Measurements from ENCODE around the gene MUC5AC.

GRCh38 chr11:1221848-1222311 is 64.1 kb downstream of the MUC5AC start:
- no peak for TF ChIP-seq CTCF (IDR thresholded peaks at IDR 0.05 in 2 of 3, conservative IDR thresholded peaks at IDR 0.05 in 1 of 3; ENCODE audit: borderline replicate concordance in 1 of 3, insufficient read depth in 1 of 3, low read depth in 2 of 3, low read length in 2 of 3)
- TF ChIP-seq CEBPB (IDR thresholded peaks at IDR 0.05; ENCODE audit: low read depth): no peak
- TF ChIP-seq SP1 (IDR thresholded peaks at IDR 0.05; ENCODE audit: low read depth): no peak
- no peak for TF ChIP-seq RAD21 (IDR thresholded peaks at IDR 0.05; ENCODE audit: low read depth)
- TF ChIP-seq ATF3 (IDR thresholded peaks at IDR 0.05): no peak
- no peak for TF ChIP-seq REST (IDR thresholded peaks at IDR 0.05; ENCODE audit: low read depth)
- no peak for TF ChIP-seq EZH2phosphoT487 (IDR thresholded peaks at IDR 0.05; ENCODE audit: borderline replicate concordance)
- no peak for TF ChIP-seq EGR1 (IDR thresholded peaks at IDR 0.05; ENCODE audit: low read depth)
